Kidney epithelial cell (primary cell): Measurements from ENCODE around the gene C18orf32. TPM values are rescaled to one million over a fixed set of nuclear protein-coding genes. Genes with fewer than 3 reads are reported as not detected.
A peak's percentile ranks its signal among the peaks of the same experiment; 100 is the strongest.
"Not testable (repeated sequence)": the region's sequence is repeated elsewhere in the genome, so short reads cannot be mapped to it uniquely, and the experiment has no call there.

Experiments
- DNase-seq: peaks from one replicate; pipeline ENCODE4 v3.0.0-alpha.2; 2010; ENCODE audit warnings: low read depth
- H3K27me3 ChIP-seq: 2 replicates; pipeline ENCODE4 v1.6.0; 2011; ENCODE audit warnings: low read length; ENCODE audit not compliant: control insufficient read depth, insufficient read depth
- H3K36me3 ChIP-seq: 2 replicates; pipeline ENCODE4 v1.5.1; 2011; ENCODE audit warnings: low read length; ENCODE audit not compliant: control insufficient read depth, insufficient read depth
- H3K4me3 ChIP-seq: 2 replicates; pipeline ENCODE4 v1.5.1; 2011; ENCODE audit warnings: low read depth, mild to moderate bottlenecking, control low read depth, low read length
- CTCF ChIP-seq: IDR thresholded peaks from 2 replicates; pipeline ENCODE4 v1.5.1; 2011; ENCODE audit warnings: mild to moderate bottlenecking, moderate library complexity, low read length, control low read depth, inconsistent platforms; ENCODE audit not compliant: insufficient read depth, poor library complexity, severe bottlenecking
- total RNA-seq: library from RNA; depleted of rRNA; stranded (reverse); fragments of >200 nt; gene quantifications from 2 replicates; pipeline ENCODE4 v1.2.3, GENCODE V29; 2015

Gene C18orf32
- total RNA-seq, 1 donor from 2014 or later, result 44.5 TPM

- DNase-seq, result no peak
- Histone ChIP-seq H3K36me3 (no peaks in the 10 kb centered on the region), H3K27me3 (no peaks in the 10 kb centered on the region), H3K4me3 (no peak overlapping the region)
- TF ChIP-seq CTCF, result no peak
Measured at GRCh38 chr18:49519101-49519971, 32.3 kb upstream of the C18orf32 start.

- no peak for TF ChIP-seq CTCF
- Histone ChIP-seq H3K4me3 (no peak overlapping the region), H3K36me3 (no peaks in the 10 kb centered on the region), H3K27me3 (no peaks in the 10 kb centered on the region)
- DNase-seq, result no peak
Measured at GRCh38 chr18:49517483-49517882, 30.4 kb upstream of the C18orf32 start.

GRCh38 chr18:49515516-49515915 lies 28.5 kb upstream of the C18orf32 start:
- H3K27me3 ChIP-seq, result no peaks in the 10 kb centered on the region
- no peak for TF ChIP-seq CTCF
- DNase-seq, result no peak
- no peaks in the 10 kb centered on the region for H3K36me3 ChIP-seq
- H3K4me3 ChIP-seq, result no peak overlapping the region

GRCh38 chr18:49515003-49515402 lies 28.0 kb upstream of the C18orf32 start:
- H3K36me3 ChIP-seq, H3K27me3 ChIP-seq, DNase-seq, H3K4me3 ChIP-seq: not testable (repeated sequence)

GRCh38 chr18:49514577-49514976 lies 27.5 kb upstream of the C18orf32 start:
- no peak for DNase-seq
- no peaks in the 10 kb centered on the region for H3K27me3 ChIP-seq
- TF ChIP-seq CTCF, result no peak

GRCh38 chr18:49512876-49513275 lies 25.8 kb upstream of the C18orf32 start:
- not testable (repeated sequence) for DNase-seq, H3K36me3 ChIP-seq, H3K4me3 ChIP-seq, H3K27me3 ChIP-seq

More at GRCh38 chr18:49514577-49514976, 27.5 kb upstream of the C18orf32 start:
- Histone ChIP-seq H3K36me3 (no peaks in the 10 kb centered on the region), H3K4me3 (no peak overlapping the region)

GRCh38 chr18:49510393-49511115 lies 23.5 kb upstream of the C18orf32 start:
- no peak for DNase-seq

GRCh38 chr18:49506438-49506837 lies 19.4 kb upstream of the C18orf32 start:
- not testable (repeated sequence) for H3K27me3 ChIP-seq, DNase-seq, H3K36me3 ChIP-seq, H3K4me3 ChIP-seq

More at GRCh38 chr18:49510393-49511115, 23.5 kb upstream of the C18orf32 start:
- Histone ChIP-seq H3K27me3 (no peaks in the 10 kb centered on the region), H3K36me3 (no peaks in the 10 kb centered on the region), H3K4me3 (no peak overlapping the region)
- peak; percentile 91 for TF ChIP-seq CTCF
